GM23338 (cell line): ENCODE measurements around the gene EDN2. TPM values are rescaled to one million over a fixed set of nuclear protein-coding genes. Genes with fewer than 3 reads are reported as not detected.

Experiments
- ATAC-seq: fragments of 200-7000 bp; cut with Tn5 transposase; 3 replicates; pipeline ENCODE4 v1.9.1; 2020
- DNase-seq: peaks from one replicate; pipeline ENCODE4 v3.0.0-alpha.2; 2015; ENCODE audit warnings: low spot score
- H2AFZ ChIP-seq: fragments of 200-600 bp; sonication (generic); 2 replicates; pipeline ENCODE4 v1.8.0; 2016; ENCODE audit warnings: antibody characterized with exemption, mild to moderate bottlenecking, moderate library complexity
- H3F3A ChIP-seq: fragments of 200-600 bp; sonication (generic); replicated peaks from 2 replicates; pipeline ENCODE4 v1.8.0; 2017; ENCODE audit warnings: antibody characterized with exemption, mixed run types, low read depth
- H3K27ac ChIP-seq: fragments of 200-600 bp; sonication (generic); 2 replicates; pipeline ENCODE4 v1.6.1; 2016; ENCODE audit warnings: low read depth
- H3K27me3 ChIP-seq: fragments of 200-600 bp; sonication (generic); 2 replicates; pipeline ENCODE4 v1.8.0; 2016; ENCODE audit warnings: mild to moderate bottlenecking, mixed run types, moderate library complexity; ENCODE audit not compliant: insufficient read depth
- H3K36me3 ChIP-seq: fragments of 200-600 bp; sonication (generic); 2 replicates; pipeline ENCODE4 v1.8.0; 2016; ENCODE audit warnings: mild to moderate bottlenecking; ENCODE audit not compliant: insufficient read depth
- H3K4me1 ChIP-seq: fragments of 200-600 bp; sonication (generic); 2 replicates; pipeline ENCODE4 v1.8.0; 2016; ENCODE audit warnings: mild to moderate bottlenecking, moderate library complexity; ENCODE audit not compliant: insufficient read depth
- H3K4me2 ChIP-seq: fragments of 200-600 bp; sonication (generic); 2 replicates; pipeline ENCODE4 v1.7.1; 2017; ENCODE audit warnings: mixed run types
- H3K4me3 ChIP-seq: fragments of 200-600 bp; sonication (generic); 2 replicates; pipeline ENCODE4 v1.6.1; 2016; ENCODE audit warnings: mixed run types
- H3K79me2 ChIP-seq: fragments of 200-600 bp; sonication (generic); replicated peaks from 2 replicates; pipeline ENCODE4 v1.8.0; 2017; ENCODE audit warnings: mild to moderate bottlenecking; ENCODE audit not compliant: insufficient read depth
- H3K9me2 ChIP-seq: fragments of 200-600 bp; sonication (generic); 2 replicates; pipeline ENCODE4 v1.8.0; 2017; ENCODE audit not compliant: insufficient read depth
- H4K20me1 ChIP-seq: fragments of 200-600 bp; sonication (generic); replicated peaks from 2 replicates; pipeline ENCODE4 v1.8.0; 2017; ENCODE audit warnings: mild to moderate bottlenecking; ENCODE audit not compliant: insufficient read depth
- H3K27ac Mint-ChIP-seq: 2 replicates; pipeline ENCODE4 v1.8.0; 2020; ENCODE audit warnings: inconsistent platforms, mild to moderate bottlenecking, moderate library complexity, mixed read lengths
- H3K27me3 Mint-ChIP-seq: 3 replicates; pipeline ENCODE4 v1.8.0; 2022; ENCODE audit warnings: low read depth, mild to moderate bottlenecking, moderate library complexity, mixed read lengths, inconsistent platforms; ENCODE audit not compliant: insufficient read depth, poor library complexity
- H3K36me3 Mint-ChIP-seq: 3 replicates; pipeline ENCODE4 v1.8.0; 2021; ENCODE audit warnings: low read depth, mild to moderate bottlenecking, inconsistent platforms, moderate library complexity, mixed read lengths
- H3K4me1 Mint-ChIP-seq: 3 replicates; pipeline ENCODE4 v1.8.0; 2020; ENCODE audit warnings: mild to moderate bottlenecking, inconsistent platforms, mixed read lengths
- H3K4me3 Mint-ChIP-seq: 3 replicates; pipeline ENCODE4 v1.8.0; 2021; ENCODE audit warnings: moderate library complexity, mild to moderate bottlenecking, inconsistent platforms, mixed read lengths
- H3K9me3 Mint-ChIP-seq: 3 replicates; pipeline ENCODE4 v1.8.0; 2020; ENCODE audit warnings: moderate library complexity, mild to moderate bottlenecking, inconsistent platforms, mixed read lengths
- CREB1 ChIP-seq: fragments of 250-450 bp; sonication (Bioruptor Pico); IDR thresholded peaks from 2 replicates; pipeline ENCODE4 v1.5.0; 2020; ENCODE audit warnings: low read depth, mild to moderate bottlenecking, moderate library complexity
- ETS1 ChIP-seq: IDR thresholded peaks from 2 replicates; pipeline ENCODE4 v1.6.1; 2016; ENCODE audit warnings: antibody characterized with exemption
- EZH2 ChIP-seq: fragments of 200-600 bp; sonication (generic); IDR thresholded peaks from one replicate; pipeline ENCODE4 v1.8.0; 2017; ENCODE audit warnings: antibody characterized with exemption, mild to moderate bottlenecking, low read depth; ENCODE audit not compliant: unreplicated experiment
- EZH2phosphoT487 ChIP-seq: fragments of 200-600 bp; sonication (generic); IDR thresholded peaks from one replicate; pipeline ENCODE4 v1.8.1; 2018; ENCODE audit warnings: antibody characterized with exemption; ENCODE audit not compliant: unreplicated experiment
- JUNB ChIP-seq: IDR thresholded peaks from one replicate; pipeline ENCODE4 v1.6.1; 2016; ENCODE audit warnings: antibody characterized with exemption; ENCODE audit not compliant: unreplicated experiment
- NANOG ChIP-seq: IDR thresholded peaks from 2 replicates; pipeline ENCODE4 v1.6.1; 2016; ENCODE audit warnings: antibody characterized with exemption, borderline replicate concordance
- POLR2AphosphoS5 ChIP-seq: IDR thresholded peaks from 2 replicates; pipeline ENCODE4 v1.6.1; 2016; ENCODE audit warnings: antibody characterized with exemption, low read depth
- REST ChIP-seq: IDR thresholded peaks from one replicate; pipeline ENCODE4 v1.6.1; 2018; ENCODE audit warnings: antibody characterized with exemption; ENCODE audit not compliant: unreplicated experiment
- STAT1 ChIP-seq: IDR thresholded peaks from one replicate; pipeline ENCODE4 v1.6.1; 2016; ENCODE audit warnings: antibody characterized with exemption; ENCODE audit not compliant: unreplicated experiment
- ZNF114 ChIP-seq: fragments of 250-450 bp; sonication (Bioruptor Pico); IDR thresholded peaks from 2 replicates; pipeline ENCODE4 v1.5.0; 2020; ENCODE audit warnings: mild to moderate bottlenecking, moderate library complexity
- ZNF331 ChIP-seq: fragments of 250-450 bp; sonication (Bioruptor Pico); IDR thresholded peaks from 2 replicates; pipeline ENCODE4 v1.5.0; 2020; ENCODE audit warnings: low read depth, mild to moderate bottlenecking, moderate library complexity
- ZNF462 ChIP-seq: fragments of 250-450 bp; sonication (Bioruptor Pico); IDR thresholded peaks from 2 replicates; pipeline ENCODE4 v1.5.0; 2020; ENCODE audit warnings: mild to moderate bottlenecking, moderate library complexity
- polyA plus RNA-seq: library from polyadenylated mRNA; unstranded; fragments of >200 nt; fragmentation: Nextera tagmentation; extraction: Ambion mirVana; gene quantifications from 2 replicates; pipeline ENCODE4 v1.2.1, GENCODE V29; 2016
- total RNA-seq: library from RNA; depleted of rRNA; stranded (reverse); fragments of >200 nt; shearing (Covaris generic); gene quantifications from 2 replicates; pipeline ENCODE4 v1.2.3, GENCODE V29; 2014

The EDN2 gene
- total and polyA plus RNA-seq, 2 experiments from 2014 or later, result not detected

- Mint-ChIP-seq H3K27ac (no peak overlapping the region), H3K27me3 (peaks cover 1% of the 10 kb centered on the region), H3K9me3 (peaks cover 3% of the 10 kb centered on the region; the same call in 2 of the 3 replicates), H3K4me3 (no peak overlapping the region), H3K4me1 (no peaks in the 10 kb centered on the region), H3K36me3 (no peaks in the 10 kb centered on the region)
- Histone ChIP-seq H3K4me3 (no peak overlapping the region), H3K79me2 (no peaks in the 10 kb centered on the region), H3K9me2 (no peaks in the 10 kb centered on the region), H3F3A (no peaks in the 10 kb centered on the region), H3K27ac (no peak overlapping the region), H2AFZ (no peak overlapping the region), H3K4me2 (no peak overlapping the region), H4K20me1 (no peaks in the 10 kb centered on the region), H3K27me3 (no peaks in the 10 kb centered on the region), H3K36me3 (no peaks in the 10 kb centered on the region), H3K4me1 (no peaks in the 10 kb centered on the region)
- ATAC-seq (no peak), DNase-seq (no peak)
- TF ChIP-seq ETS1 (no peak), STAT1 (no peak), EZH2 (no peak), NANOG (no peak), JUNB (no peak)
Observed at GRCh38 chr1:41464885-41465284, 19.6 kb downstream of the EDN2 start.

GRCh38 chr1:41463516-41463915, 21.0 kb downstream of the EDN2 start:
- H3F3A ChIP-seq, result no peaks in the 10 kb centered on the region
- no peaks in the 10 kb centered on the region for H3K4me1 Mint-ChIP-seq
- H3K4me3 Mint-ChIP-seq, result no peak overlapping the region
- ATAC-seq (no peak), DNase-seq (no peak)
- H3K36me3 ChIP-seq, result no peaks in the 10 kb centered on the region
- no peak overlapping the region for H3K27ac Mint-ChIP-seq
- no peaks in the 10 kb centered on the region for H3K27me3 ChIP-seq
- no peaks in the 10 kb centered on the region for H3K9me2 ChIP-seq
- H3K27me3 Mint-ChIP-seq, result peaks cover 1% of the 10 kb centered on the region
- peaks cover 3% of the 10 kb centered on the region; the same call in 2 of the 3 replicates for H3K9me3 Mint-ChIP-seq
- H4K20me1 ChIP-seq, result no peaks in the 10 kb centered on the region
- H2AFZ ChIP-seq, result no peak overlapping the region
- no peak overlapping the region for H3K4me2 ChIP-seq
- H3K79me2 ChIP-seq, result no peaks in the 10 kb centered on the region
- H3K4me1 ChIP-seq, result no peaks in the 10 kb centered on the region
- no peak overlapping the region for H3K4me3 ChIP-seq
- H3K36me3 Mint-ChIP-seq, result no peaks in the 10 kb centered on the region
- H3K27ac ChIP-seq, result no peak overlapping the region
- TF ChIP-seq ZNF114 (CRISPR knock-in tag) (no peak), EZH2 (no peak), REST (no peak), CREB1 (CRISPR knock-in tag) (no peak), ZNF462 (CRISPR knock-in tag) (no peak), ZNF331 (no peak), JUNB (no peak), POLR2AphosphoS5 (no peak), STAT1 (no peak), EZH2phosphoT487 (no peak)
